Transverse colon (tissue), 4 donors: ENCODE data around the gene CCDC33. TPM values are rescaled to one million over a fixed set of nuclear protein-coding genes. Genes with fewer than 3 reads are reported as not detected.

Source experiments
- DNase-seq: peaks from one replicate; pipeline ENCODE4 v3.0.0-alpha.2; 2019
- H3K27ac ChIP-seq, 4 donors: fragments of 200-600 bp; sonication (generic); 2 replicates each; pipeline ENCODE4 v1.5.1; 2016 to 2018; ENCODE audit warnings: inconsistent platforms in 4 of 4
- H3K27me3 ChIP-seq: fragments of 200-600 bp; sonication (generic); 2 replicates; pipeline ENCODE4 v1.5.1; 2017; ENCODE audit warnings: inconsistent platforms
- H3K36me3 ChIP-seq, 4 donors: fragments of 200-600 bp; sonication (generic); 2 replicates each; pipeline ENCODE4 v1.5.1; 2017 to 2019; ENCODE audit warnings: inconsistent platforms in 4 of 4
- H3K4me1 ChIP-seq, 4 donors: fragments of 200-600 bp; sonication (generic); 2 replicates each; pipeline ENCODE4 v1.5.1; 2017 to 2020; ENCODE audit warnings: inconsistent platforms in 4 of 4
- H3K4me3 ChIP-seq, 4 donors: fragments of 200-600 bp; sonication (generic); 1 replicate in 1 of 4; 2 replicates in 3 of 4; pipeline versions ENCODE4 v1.5.1 to v1.6.1; 2017 to 2019; ENCODE audit warnings: inconsistent platforms in 4 of 4
- H3K9me3 ChIP-seq, 2 donors: fragments of 200-600 bp; sonication (generic); 2 replicates each; pipeline ENCODE4 v1.5.1; 2017 to 2019; ENCODE audit warnings: inconsistent platforms in 2 of 2
- CTCF ChIP-seq, 5 experiments: fragments of 200-600 bp in 3 of 5; fragments of 450-650 bp in 2 of 5; sonication (generic) in 3 of 5; IDR thresholded peaks; 1 replicate in 2 of 5; 2 replicates in 3 of 5; pipeline ENCODE4 v1.5.1; 2016 to 2017; ENCODE audit warnings: antibody characterized with exemption in 5 of 5, inconsistent platforms in 3 of 5, mild to moderate bottlenecking in 2 of 5, moderate library complexity in 1 of 5
- EP300 ChIP-seq: sonication (generic); formaldehyde crosslinking; IDR thresholded peaks from one replicate; pipeline ENCODE4 v1.6.1; 2017; ENCODE audit warnings: antibody characterized with exemption, low read depth
- POLR2A ChIP-seq: fragments of 450-650 bp; IDR thresholded peaks from one replicate; pipeline ENCODE4 v1.6.1; 2016; ENCODE audit warnings: antibody characterized with exemption, mild to moderate bottlenecking, moderate library complexity
- POLR2AphosphoS5 ChIP-seq, 3 donors: sonication (generic); formaldehyde crosslinking; IDR thresholded peaks; one replicate each; pipeline ENCODE4 v1.6.1; 2016; ENCODE audit warnings: antibody characterized with exemption in 3 of 3
- WGBS, 2 donors: methylation state at CpG; one replicate each; pipeline ENCODE4 v1.1.5; 2018; ENCODE audit warnings: low coverage in 1 of 2; 5-methylcytosine and 5-hydroxymethylcytosine counted together
- in situ Hi-C, 4 donors: fragments of 200-750 bp; cut with MboI; loops; one replicate each; pipeline versions ENCODE4 v1.15.0 to v1.15.1; 2017; ENCODE audit warnings: low sequenced_read_pairs in 3 of 4, low pct_ligation_motif_present in 1 of 4, low pct_unique_long_range_greater_than_20kb in 1 of 4
- intact Hi-C: fragments of 100-400 bp; cut with DNase I; formaldehyde crosslinking; loops from one replicate; pipeline ENCODE4 v1.15.1; 2023; ENCODE audit warnings: low total_unique reads
- total RNA-seq, 4 donors: library from RNA; depleted of rRNA; stranded (reverse); fragments of >200 nt; gene quantifications; one replicate each; pipeline ENCODE4 v1.1.0, GENCODE V29; 2016

CCDC33 gene
- total RNA-seq, 4 donors from 2014 or later: 0.16 TPM; not detected in 3

- Histone ChIP-seq H3K4me3 (no peak overlapping the region), H3K36me3 (no peaks in the 10 kb centered on the region), H3K4me1 (no peaks in the 10 kb centered on the region), H3K27ac (no peak overlapping the region), H3K27me3 (peaks cover 12% of the 10 kb centered on the region), H3K9me3 (no peaks in the 10 kb centered on the region)
- TF ChIP-seq EP300 (no peak), CTCF (IDR thresholded peaks at IDR 0.05) (no peak), POLR2A (no peak), POLR2AphosphoS5 (IDR thresholded peaks at IDR 0.05) (no peak)
- no peak for DNase-seq
- 44 to 45% methylated on average over 3 to 5 of the region's 5 CpGs for WGBS, 2 donors
- intact Hi-C loops (no loop called here), in situ Hi-C loops (no loop called here)
These were observed 29.0 kb downstream of the CCDC33 start for GRCh38 chr15:74265046-74265639.

- 73 to 81% methylated on average over 3 to 6 of the region's 6 CpGs for WGBS, 2 donors
- H3K27me3 ChIP-seq: peaks cover 10% of the 10 kb centered on the region
- H3K9me3 ChIP-seq: no peaks in the 10 kb centered on the region
- H3K27ac ChIP-seq: no peak overlapping the region
- TF ChIP-seq POLR2AphosphoS5 (IDR thresholded peaks at IDR 0.05): no peak
- no peak for TF ChIP-seq POLR2A
- TF ChIP-seq CTCF (IDR thresholded peaks at IDR 0.05): no peak
- TF ChIP-seq EP300: no peak
- no peak overlapping the region for H3K4me3 ChIP-seq
- no peak for DNase-seq
- H3K4me1 ChIP-seq: no peaks in the 10 kb centered on the region
- H3K36me3 ChIP-seq: no peaks in the 10 kb centered on the region
- intact Hi-C loops (no loop called here), in situ Hi-C loops (no loop called here)
These were observed 31.9 kb downstream of the CCDC33 start for GRCh38 chr15:74268020-74268419.

- no peaks in the 10 kb centered on the region for H3K36me3 ChIP-seq
- in situ Hi-C loops: no loop called here
- WGBS, 2 donors: 53 to 55% methylated on average over 6 to 8 of the region's 8 CpGs
- intact Hi-C loops: no loop called here
- H3K4me3 ChIP-seq: no peak overlapping the region
- TF ChIP-seq POLR2AphosphoS5 (IDR thresholded peaks at IDR 0.05): no peak
- no peak for TF ChIP-seq EP300
- no peak for TF ChIP-seq CTCF (IDR thresholded peaks at IDR 0.05)
- TF ChIP-seq POLR2A: no peak
- H3K27ac ChIP-seq: no peak overlapping the region
- no peaks in the 10 kb centered on the region for H3K9me3 ChIP-seq
- no peaks in the 10 kb centered on the region for H3K4me1 ChIP-seq
- peaks cover 10% of the 10 kb centered on the region for H3K27me3 ChIP-seq
- DNase-seq: peak; percentile 12
These were observed 33.4 kb downstream of the CCDC33 start for GRCh38 chr15:74269362-74270035.

- peaks cover 10% of the 10 kb centered on the region for H3K27me3 ChIP-seq
- intact Hi-C loops (no loop called here), in situ Hi-C loops (no loop called here)
- H3K9me3 ChIP-seq: no peaks in the 10 kb centered on the region
- TF ChIP-seq EP300: no peak
- no peak for TF ChIP-seq CTCF (IDR thresholded peaks at IDR 0.05)
- TF ChIP-seq POLR2A: no peak
- no peak for TF ChIP-seq POLR2AphosphoS5 (IDR thresholded peaks at IDR 0.05)
- no peak overlapping the region for H3K27ac ChIP-seq
- no peak overlapping the region for H3K4me3 ChIP-seq
- H3K4me1 ChIP-seq: no peaks in the 10 kb centered on the region
- H3K36me3 ChIP-seq: no peaks in the 10 kb centered on the region
- no peak for DNase-seq
- 70 to 81% methylated on average over 3 to 6 of the region's 6 CpGs for WGBS, 2 donors
These were observed 34.0 kb downstream of the CCDC33 start for GRCh38 chr15:74270155-74270554.
